Peyer's patch (tissue), 4 donors: Measurements from ENCODE around the gene TH.

ENCODE experiments used
- CTCF ChIP-seq, 6 experiments: fragments of 450-650 bp in 4 of 6; fragments of 200-600 bp in 2 of 6; sonication (generic) in 1 of 6; IDR thresholded peaks; one replicate each; pipeline ENCODE4 v1.5.1; 2017 to 2019; ENCODE audit warnings: antibody characterized with exemption in 6 of 6, mild to moderate bottlenecking in 3 of 6, moderate library complexity in 1 of 6
- POLR2A ChIP-seq, 2 donors: fragments of 450-650 bp; IDR thresholded peaks; one replicate each; pipeline ENCODE4 v1.5.1; 2017; ENCODE audit warnings: antibody characterized with exemption in 2 of 2, mild to moderate bottlenecking in 2 of 2, moderate library complexity in 2 of 2

GRCh38 chr11:2118677-2119076 is 52.9 kb downstream of the TH start:
- TF ChIP-seq CTCF (IDR thresholded peaks at IDR 0.05), result no peak
- no peak for TF ChIP-seq POLR2A (IDR thresholded peaks at IDR 0.05)
